Smooth muscle cell (in vitro differentiated cells): Measurements from ENCODE around the gene NID1. TPM values are rescaled to one million over a fixed set of nuclear protein-coding genes. Genes with fewer than 3 reads are reported as not detected.

Source experiments
- DNase-seq: peaks from one replicate; lab custom pipeline; 2025; ENCODE audit not compliant: unreplicated experiment; lab: John Stamatoyannopoulos, UW
- H2AFZ ChIP-seq: fragments of 200-600 bp; sonication (generic); 2 replicates; pipeline ENCODE4 v1.6.0; 2016; ENCODE audit warnings: antibody characterized with exemption, low read depth, mild to moderate bottlenecking
- H3F3A ChIP-seq: fragments of 200-600 bp; sonication (generic); 2 replicates; pipeline ENCODE4 v1.6.0; 2017; ENCODE audit warnings: antibody characterized with exemption, low read depth
- H3K27ac ChIP-seq: fragments of 200-600 bp; sonication (generic); 2 replicates; pipeline ENCODE4 v1.5.1; 2016; ENCODE audit warnings: low read depth, mild to moderate bottlenecking
- H3K27me3 ChIP-seq: fragments of 200-600 bp; sonication (generic); 2 replicates; pipeline ENCODE4 v1.6.1; 2016; ENCODE audit warnings: low read depth, mild to moderate bottlenecking
- H3K36me3 ChIP-seq: fragments of 200-600 bp; sonication (generic); 2 replicates; pipeline ENCODE4 v1.5.1; 2016; ENCODE audit warnings: low read depth
- H3K4me1 ChIP-seq: fragments of 200-600 bp; sonication (generic); 2 replicates; pipeline ENCODE4 v1.5.1; 2016; ENCODE audit warnings: low read depth
- H3K4me2 ChIP-seq: fragments of 200-600 bp; sonication (generic); 2 replicates; pipeline ENCODE4 v1.6.0; 2016; ENCODE audit warnings: mild to moderate bottlenecking
- H3K4me3 ChIP-seq: fragments of 200-600 bp; sonication (generic); 2 replicates; pipeline ENCODE4 v1.5.1; 2016; ENCODE audit warnings: mild to moderate bottlenecking
- H3K79me2 ChIP-seq: fragments of 200-600 bp; sonication (generic); 2 replicates; pipeline ENCODE4 v1.6.0; 2016; ENCODE audit warnings: low read depth, mild to moderate bottlenecking
- H3K9ac ChIP-seq: fragments of 200-600 bp; sonication (generic); 2 replicates; pipeline ENCODE4 v1.6.0; 2016; ENCODE audit warnings: low read depth
- H3K9me3 ChIP-seq: fragments of 200-600 bp; sonication (generic); replicated peaks from 2 replicates; pipeline ENCODE4 v1.5.1; 2016; ENCODE audit warnings: low read depth
- H4K20me1 ChIP-seq: fragments of 200-600 bp; sonication (generic); 2 replicates; pipeline ENCODE4 v1.6.0; 2016; ENCODE audit warnings: low read depth
- WGBS: methylation state at CpG from one replicate; pipeline ENCODE4 v1.1.7; 2016; ENCODE audit warnings: low lambda C conversion rate; 5-methylcytosine and 5-hydroxymethylcytosine counted together
- polyA plus RNA-seq: library from polyadenylated mRNA; unstranded; fragments of >200 nt; fragmentation: Nextera tagmentation; extraction: Ambion mirVana; gene quantifications from 2 replicates; pipeline ENCODE4 v1.2.1, GENCODE V29; 2016
- total RNA-seq: library from RNA; depleted of rRNA; stranded (reverse); fragments of >200 nt; gene quantifications from 2 replicates; pipeline ENCODE4 v1.2.3, GENCODE V29; 2014
- TF ChIP-seq, protein P1 (sequence below): fragments of 200-600 bp; sonication (generic); IDR thresholded peaks from 2 replicates; pipeline ENCODE4 v1.5.1; 2017; ENCODE audit warnings: borderline replicate concordance, mild to moderate bottlenecking, antibody characterized with exemption; ENCODE audit not compliant: insufficient read depth, poor library complexity, severe bottlenecking

NID1 gene
- total and polyA plus RNA-seq, 2 experiments from 2014 or later, result 52.9 to 74.1 TPM

DNA sequence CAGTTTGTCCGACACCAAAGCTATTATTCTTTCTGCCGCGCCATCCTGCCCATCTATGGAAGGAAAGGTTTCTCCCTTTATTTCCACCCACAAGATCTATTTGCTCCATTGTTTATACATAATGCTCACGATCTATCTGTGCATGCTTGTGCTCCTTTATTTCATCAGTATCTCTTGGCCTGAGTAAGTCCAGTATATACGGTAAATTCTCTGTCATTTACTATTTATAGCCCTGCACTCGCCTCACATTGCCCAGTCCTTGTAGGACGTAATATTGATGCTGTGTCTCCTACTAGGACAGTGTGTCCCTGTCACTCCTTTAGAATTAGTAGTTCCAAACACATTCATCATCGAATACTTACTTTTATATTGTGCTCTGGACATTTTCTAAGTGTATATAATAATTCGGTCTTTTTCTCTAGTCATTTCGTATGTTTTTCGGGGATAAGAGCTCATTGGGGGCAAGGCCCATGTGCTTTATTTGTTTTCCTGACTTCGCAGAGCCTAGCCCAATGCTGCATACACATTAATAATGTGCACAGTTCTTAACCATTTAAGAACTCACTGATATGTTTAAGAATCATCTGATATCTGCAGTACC, 3.1 kb upstream of the NID1 start:
- Histone ChIP-seq H2AFZ (no peak overlapping the region), H3K4me2 (no peak overlapping the region), H3K27ac (no peak overlapping the region), H3K79me2 (peaks cover 6% of the 10 kb centered on the region), H3K9me3 (no peaks in the 10 kb centered on the region), H3K27me3 (no peaks in the 10 kb centered on the region), H3F3A (peaks cover 5% of the 10 kb centered on the region), H3K4me3 (no peak overlapping the region), H4K20me1 (no peaks in the 10 kb centered on the region), H3K9ac (no peak overlapping the region), H3K36me3 (no peaks in the 10 kb centered on the region), H3K4me1 (peaks cover 4% of the 10 kb centered on the region)
- TF ChIP-seq, protein P1, sequence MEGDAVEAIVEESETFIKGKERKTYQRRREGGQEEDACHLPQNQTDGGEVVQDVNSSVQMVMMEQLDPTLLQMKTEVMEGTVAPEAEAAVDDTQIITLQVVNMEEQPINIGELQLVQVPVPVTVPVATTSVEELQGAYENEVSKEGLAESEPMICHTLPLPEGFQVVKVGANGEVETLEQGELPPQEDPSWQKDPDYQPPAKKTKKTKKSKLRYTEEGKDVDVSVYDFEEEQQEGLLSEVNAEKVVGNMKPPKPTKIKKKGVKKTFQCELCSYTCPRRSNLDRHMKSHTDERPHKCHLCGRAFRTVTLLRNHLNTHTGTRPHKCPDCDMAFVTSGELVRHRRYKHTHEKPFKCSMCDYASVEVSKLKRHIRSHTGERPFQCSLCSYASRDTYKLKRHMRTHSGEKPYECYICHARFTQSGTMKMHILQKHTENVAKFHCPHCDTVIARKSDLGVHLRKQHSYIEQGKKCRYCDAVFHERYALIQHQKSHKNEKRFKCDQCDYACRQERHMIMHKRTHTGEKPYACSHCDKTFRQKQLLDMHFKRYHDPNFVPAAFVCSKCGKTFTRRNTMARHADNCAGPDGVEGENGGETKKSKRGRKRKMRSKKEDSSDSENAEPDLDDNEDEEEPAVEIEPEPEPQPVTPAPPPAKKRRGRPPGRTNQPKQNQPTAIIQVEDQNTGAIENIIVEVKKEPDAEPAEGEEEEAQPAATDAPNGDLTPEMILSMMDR, result no peak
- DNase-seq, result no peak
- WGBS, result 76% methylated on average over 12 of the region's 12 CpGs

DNA sequence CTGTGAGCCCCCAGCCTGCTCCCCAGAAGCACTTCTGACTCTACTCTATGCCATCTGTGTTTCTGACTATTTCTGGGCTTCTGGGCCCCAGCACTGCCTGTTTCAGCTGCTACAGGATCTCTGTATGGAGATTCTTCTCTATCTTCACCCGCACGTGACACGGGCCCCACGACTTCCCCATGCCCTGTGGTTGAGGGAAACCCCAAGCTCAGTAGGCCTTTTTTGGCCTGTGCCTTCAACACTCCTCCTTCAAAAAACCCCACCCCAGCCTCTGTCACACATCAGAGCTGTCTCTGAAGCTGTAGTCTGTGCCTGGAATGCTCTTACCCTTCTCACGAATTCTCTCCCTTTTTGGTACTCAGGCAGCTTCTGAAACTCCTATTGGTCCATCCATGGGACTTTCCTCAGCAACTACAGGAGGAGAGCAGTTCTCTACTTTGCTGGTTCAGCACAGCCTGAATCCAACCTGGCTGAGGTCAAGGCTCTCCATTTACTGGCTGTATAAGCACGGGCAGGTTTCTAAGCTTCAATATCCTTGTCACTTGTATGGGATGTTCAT, 2.0 kb upstream of the NID1 start:
- Histone ChIP-seq H3K4me1 (peaks cover 4% of the 10 kb centered on the region), H4K20me1 (no peaks in the 10 kb centered on the region), H3K36me3 (no peaks in the 10 kb centered on the region), H3K4me2 (no peak overlapping the region), H3K79me2 (peaks cover 16% of the 10 kb centered on the region), H2AFZ (no peak overlapping the region), H3K9me3 (no peaks in the 10 kb centered on the region), H3K27ac (no peak overlapping the region), H3F3A (peaks cover 5% of the 10 kb centered on the region), H3K4me3 (no peak overlapping the region), H3K9ac (no peak overlapping the region), H3K27me3 (no peaks in the 10 kb centered on the region)
- WGBS, result 71% methylated on average over 6 of the region's 6 CpGs
- TF ChIP-seq, protein P1, result no peak
- DNase-seq, result peak; percentile 17

DNA sequence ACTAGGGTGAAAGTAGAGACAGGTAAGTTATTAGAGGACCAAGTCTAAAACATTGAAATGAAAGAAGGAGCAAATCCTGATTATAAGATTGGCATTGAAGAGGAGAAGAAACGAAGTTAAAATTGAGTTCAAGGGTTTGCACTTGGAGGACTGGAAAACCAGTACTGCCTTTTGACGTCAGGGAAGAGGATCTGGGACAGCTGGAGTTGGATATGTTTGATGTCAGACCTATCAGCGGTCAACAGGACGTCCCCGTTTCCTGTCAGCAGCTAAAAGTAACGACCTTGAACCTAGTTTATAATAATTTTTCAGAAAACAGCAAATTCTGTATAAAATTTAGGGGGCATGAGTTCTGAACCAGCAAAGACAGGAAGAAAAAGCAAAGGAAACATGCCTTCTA, 1.2 kb upstream of the NID1 start:
- peaks cover 5% of the 10 kb centered on the region for H3F3A ChIP-seq
- TF ChIP-seq, protein P1, result no peak
- no peak overlapping the region for H3K27ac ChIP-seq
- no peak for DNase-seq
- peak overlapping the region; percentile 98 for H3K4me2 ChIP-seq
- H3K36me3 ChIP-seq, result no peaks in the 10 kb centered on the region
- H2AFZ ChIP-seq, result no peak overlapping the region
- no peak overlapping the region for H3K9ac ChIP-seq
- H3K9me3 ChIP-seq, result no peaks in the 10 kb centered on the region
- 42% methylated on average over 6 of the region's 6 CpGs for WGBS
- peaks cover 4% of the 10 kb centered on the region for H3K4me1 ChIP-seq
- peaks cover 25% of the 10 kb centered on the region for H3K79me2 ChIP-seq
- no peaks in the 10 kb centered on the region for H3K27me3 ChIP-seq
- H3K4me3 ChIP-seq, result peak overlapping the region; percentile 92
- H4K20me1 ChIP-seq, result peaks cover 2% of the 10 kb centered on the region
